Adipocyte (in vitro differentiated cells): Measurements from ENCODE around the gene OR1S1.

Experiments used
- DNase-seq: peaks from one replicate; pipeline ENCODE4 v3.0.0-alpha.2; 2015; ENCODE audit warnings: low read depth
- H3K27me3 ChIP-seq: replicated peaks from 2 replicates; pipeline ENCODE4 v1.7.0; 2013; ENCODE audit warnings: mild to moderate bottlenecking, low read length, moderate library complexity; ENCODE audit not compliant: control insufficient read depth, insufficient read depth
- H3K36me3 ChIP-seq: 2 replicates; pipeline ENCODE4 v1.7.0; 2013; ENCODE audit warnings: low read length, mild to moderate bottlenecking, moderate library complexity; ENCODE audit not compliant: control insufficient read depth, insufficient read depth, severe bottlenecking
- H3K4me1 ChIP-seq: 2 replicates; pipeline ENCODE4 v1.7.0; 2013; ENCODE audit warnings: mild to moderate bottlenecking, low read length, moderate library complexity; ENCODE audit not compliant: control insufficient read depth, insufficient read depth
- H3K4me3 ChIP-seq: 2 replicates; pipeline ENCODE4 v1.7.0; 2013; ENCODE audit warnings: mild to moderate bottlenecking, low read length, moderate library complexity
- H3K9ac ChIP-seq: 2 replicates; pipeline ENCODE4 v1.7.0; 2013; ENCODE audit warnings: mild to moderate bottlenecking, low read length, moderate library complexity
- H3K9me3 ChIP-seq: 2 replicates; pipeline ENCODE4 v1.7.0; 2013; ENCODE audit warnings: mild to moderate bottlenecking, low read length, moderate library complexity; ENCODE audit not compliant: control insufficient read depth

The OR1S1 gene

GRCh38 chr11:58199271-58199670, 13.2 kb upstream of the OR1S1 start:
- Histone ChIP-seq H3K4me1 (no peaks in the 10 kb centered on the region), H3K9me3 (peaks cover 12% of the 10 kb centered on the region), H3K4me3 (no peak overlapping the region), H3K36me3 (no peaks in the 10 kb centered on the region), H3K27me3 (no peaks in the 10 kb centered on the region), H3K9ac (no peak overlapping the region)
- DNase-seq = no peak

- no peak for DNase-seq
- H3K9me3 ChIP-seq = no peaks in the 10 kb centered on the region
- H3K27me3 ChIP-seq = no peaks in the 10 kb centered on the region
- H3K9ac ChIP-seq = no peak within 1 kb of the TSS
- no peaks in the 10 kb centered on the region for H3K36me3 ChIP-seq
- H3K4me3 ChIP-seq = no peak within 1 kb of the TSS
- H3K4me1 ChIP-seq = no peaks in the 10 kb centered on the region
These were observed 8.5 kb upstream of the OR1S1 start, which contains the start of gene OR1S2 for GRCh38 chr11:58204042-58204441. Gene OR1S2, minus strand, starts transcription at chr11:58204142. Its CDS starts 0 bp downstream, at chr11:58204142.

GRCh38 chr11:58216476-58216875, 4.0 kb downstream of the OR1S1 start:
- no peaks in the 10 kb centered on the region for H3K36me3 ChIP-seq
- H3K4me1 ChIP-seq = no peaks in the 10 kb centered on the region
- no peak for DNase-seq
- no peaks in the 10 kb centered on the region for H3K9me3 ChIP-seq
- H3K4me3 ChIP-seq = no peak overlapping the region
- no peaks in the 10 kb centered on the region for H3K27me3 ChIP-seq
- H3K9ac ChIP-seq = no peak overlapping the region

GRCh38 chr11:58222721-58223120, 10.2 kb downstream of the OR1S1 start:
- no peak overlapping the region for H3K9ac ChIP-seq
- H3K4me1 ChIP-seq = no peaks in the 10 kb centered on the region
- H3K4me3 ChIP-seq = no peak overlapping the region
- H3K27me3 ChIP-seq = no peaks in the 10 kb centered on the region
- no peak for DNase-seq
- no peaks in the 10 kb centered on the region for H3K36me3 ChIP-seq
- H3K9me3 ChIP-seq = no peaks in the 10 kb centered on the region

- no peaks in the 10 kb centered on the region for H3K36me3 ChIP-seq
- no peak overlapping the region for H3K4me3 ChIP-seq
- H3K9me3 ChIP-seq = no peaks in the 10 kb centered on the region
- no peak overlapping the region for H3K9ac ChIP-seq
- no peak for DNase-seq
- no peaks in the 10 kb centered on the region for H3K27me3 ChIP-seq
- no peaks in the 10 kb centered on the region for H3K4me1 ChIP-seq
These were observed 15.6 kb downstream of the OR1S1 start for GRCh38 chr11:58227956-58228615.

GRCh38 chr11:58243954-58244353, 31.4 kb downstream of the OR1S1 start:
- Histone ChIP-seq H3K4me3 (no peak overlapping the region), H3K9ac (no peak overlapping the region), H3K9me3 (peaks cover 26% of the 10 kb centered on the region), H3K27me3 (no peaks in the 10 kb centered on the region), H3K36me3 (no peaks in the 10 kb centered on the region), H3K4me1 (no peaks in the 10 kb centered on the region)
- DNase-seq = no peak

GRCh38 chr11:58254936-58255335, 42.4 kb downstream of the OR1S1 start:
- no peak for DNase-seq
- Histone ChIP-seq H3K4me3 (no peak overlapping the region), H3K27me3 (no peaks in the 10 kb centered on the region), H3K9me3 (peaks cover 15% of the 10 kb centered on the region), H3K36me3 (no peaks in the 10 kb centered on the region), H3K9ac (no peak overlapping the region), H3K4me1 (no peaks in the 10 kb centered on the region)

GRCh38 chr11:58259983-58260382, 47.5 kb downstream of the OR1S1 start:
- DNase-seq = no peak
- Histone ChIP-seq H3K36me3 (no peaks in the 10 kb centered on the region), H3K27me3 (no peaks in the 10 kb centered on the region), H3K9ac (no peak overlapping the region), H3K9me3 (peaks cover 6% of the 10 kb centered on the region), H3K4me3 (no peak overlapping the region), H3K4me1 (no peaks in the 10 kb centered on the region)
